Endometrial microvascular endothelial cells (primary cell): Measurements from ENCODE around the gene SPATA32. TPM values are rescaled to one million over a fixed set of nuclear protein-coding genes. Genes with fewer than 3 reads are reported as not detected.
"Not testable (repeated sequence)": the region's sequence is repeated elsewhere in the genome, so short reads cannot be mapped to it uniquely, and the experiment has no call there.

Experiments used
- in situ Hi-C: cut with HindIII; loops from 2 replicates; pipeline ENCODE4 v1.10.0; 2017; ENCODE audit warnings: low sequenced_read_pairs, low pct_unique_long_range_greater_than_20kb; ENCODE audit errors: inconsistent ontology term
- total RNA-seq: library from RNA; depleted of rRNA; stranded (reverse); fragments of >200 nt; gene quantifications from one replicate; pipeline ENCODE4 v1.2.3, GENCODE V29; 2015; ENCODE audit errors: inconsistent ontology term

The SPATA32 gene
- total RNA-seq, 1 donor from 2014 or later, result not detected

DNA sequence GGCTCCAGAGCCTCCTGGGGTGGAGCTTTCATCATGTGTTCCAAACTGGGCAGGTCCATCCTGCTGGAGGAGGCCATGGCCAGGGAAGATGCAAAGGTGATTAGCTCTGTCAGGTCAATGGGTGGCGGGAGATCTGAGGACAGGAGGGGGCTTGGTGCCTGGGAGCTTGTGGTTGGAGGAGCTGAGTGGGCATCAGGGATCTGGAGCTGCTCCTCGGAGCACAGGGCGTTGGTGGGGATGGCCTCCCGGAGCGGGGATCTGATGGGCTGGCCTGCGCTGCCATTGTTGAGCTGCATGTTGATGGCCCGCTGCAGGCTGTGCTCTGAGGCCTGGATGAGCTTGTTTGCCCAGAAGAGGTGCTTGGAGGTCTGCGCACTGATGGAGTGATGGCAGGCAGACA is 6.5 kb downstream of the SPATA32 start:
- in situ Hi-C loops, result no loop called here

DNA sequence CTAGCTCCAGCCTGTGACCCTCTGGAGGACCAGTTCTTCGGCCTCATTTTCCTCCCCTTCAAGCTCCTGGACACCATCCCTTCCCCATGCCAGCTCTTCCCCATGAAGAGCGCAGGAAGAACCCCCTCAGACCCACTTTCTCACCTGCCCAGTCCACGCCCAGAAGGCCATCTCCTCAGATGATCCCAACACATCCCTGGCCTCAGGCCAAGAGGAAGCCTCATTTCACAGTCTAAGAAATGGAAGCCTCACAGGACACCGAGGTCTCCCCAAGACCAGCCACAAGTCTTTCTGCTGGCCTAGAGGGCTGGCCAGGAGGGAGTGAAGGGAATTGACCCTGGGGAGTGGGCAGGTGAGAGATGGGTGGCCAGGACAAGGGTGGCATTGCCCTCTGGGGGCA is 8.0 kb downstream of the SPATA32 start:
- in situ Hi-C loops, result no loop called here

DNA sequence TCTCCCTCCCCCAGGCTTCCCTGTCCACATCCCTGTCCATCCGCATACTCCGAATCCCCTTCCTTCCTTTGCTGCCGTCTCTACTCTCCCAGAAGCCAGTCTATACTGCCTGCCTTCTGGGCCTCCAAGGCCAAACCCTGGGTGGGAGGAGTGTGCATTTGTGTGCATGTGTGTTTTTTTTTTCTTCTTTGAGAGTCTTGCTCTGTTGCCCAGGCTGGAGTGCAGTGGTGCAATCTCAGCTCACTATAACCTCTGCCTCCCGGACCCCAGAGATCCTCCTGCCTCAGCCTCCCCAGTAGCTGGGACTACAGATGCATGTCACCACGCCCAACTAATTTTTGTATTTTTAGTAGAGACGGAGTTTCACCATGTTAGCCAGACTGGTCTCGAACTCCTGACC is 8.7 kb downstream of the SPATA32 start:
- in situ Hi-C loops, result not testable (repeated sequence)

DNA sequence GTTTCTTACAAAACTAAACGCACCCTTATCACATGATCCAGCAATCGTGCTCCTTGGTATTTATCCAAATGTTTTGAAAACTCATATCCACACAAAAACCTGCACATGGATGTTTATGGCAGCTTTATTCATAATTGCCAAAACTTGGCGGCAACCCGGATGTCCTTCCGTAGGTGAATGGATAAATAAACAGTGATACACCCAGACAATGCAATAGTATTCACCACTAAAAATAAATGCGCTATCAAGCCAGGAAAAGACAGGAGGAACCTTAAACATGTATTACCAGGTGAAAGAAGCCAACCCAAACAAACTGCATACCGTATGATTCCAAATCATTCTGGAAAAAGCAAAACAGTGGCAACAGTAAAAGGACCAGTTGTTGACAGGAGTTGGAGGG is 10.0 kb downstream of the SPATA32 start:
- in situ Hi-C loops, result no loop called here

DNA sequence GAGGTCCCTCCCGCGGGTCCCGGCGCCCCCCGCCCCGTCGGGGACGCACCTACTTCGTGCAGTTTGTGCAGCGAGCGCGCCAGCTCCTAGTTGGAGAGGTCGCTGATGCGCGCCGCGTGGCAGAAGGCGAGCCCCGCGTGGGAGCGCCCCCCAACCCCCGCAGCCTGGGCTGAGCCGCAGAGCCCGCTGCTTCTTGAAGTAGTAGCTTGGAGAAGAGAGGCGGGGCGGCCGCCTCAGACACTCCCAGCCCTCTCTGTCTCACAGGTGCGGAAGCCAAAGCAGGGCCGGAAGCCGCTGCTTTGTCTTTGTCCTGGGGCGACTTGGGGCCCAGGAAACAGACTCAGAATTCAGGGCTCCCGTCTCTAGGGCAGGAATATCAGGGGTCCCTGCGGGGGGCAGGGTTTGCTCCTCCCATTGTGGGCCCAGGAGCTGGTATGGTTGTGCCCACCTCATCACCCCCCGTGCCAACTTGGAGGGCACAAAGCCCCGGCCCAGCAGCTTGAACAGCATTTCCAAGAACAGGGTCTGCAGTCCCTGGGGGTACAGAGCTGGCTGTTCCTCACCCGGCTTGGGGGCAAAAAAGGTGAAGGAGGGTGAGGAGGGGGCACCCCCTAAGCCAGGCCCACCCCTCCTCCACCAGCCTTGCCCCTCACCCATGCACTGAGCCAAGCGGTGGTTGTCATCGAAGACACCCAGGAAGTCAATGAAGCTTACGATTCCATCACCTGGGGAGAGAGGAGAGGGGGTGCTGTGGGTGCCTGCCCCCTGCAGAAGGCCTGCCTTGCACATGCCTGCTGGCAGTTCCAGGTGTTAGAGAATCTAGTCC is 13.5 kb downstream of the SPATA32 start:
- in situ Hi-C loops, result no loop called here

DNA sequence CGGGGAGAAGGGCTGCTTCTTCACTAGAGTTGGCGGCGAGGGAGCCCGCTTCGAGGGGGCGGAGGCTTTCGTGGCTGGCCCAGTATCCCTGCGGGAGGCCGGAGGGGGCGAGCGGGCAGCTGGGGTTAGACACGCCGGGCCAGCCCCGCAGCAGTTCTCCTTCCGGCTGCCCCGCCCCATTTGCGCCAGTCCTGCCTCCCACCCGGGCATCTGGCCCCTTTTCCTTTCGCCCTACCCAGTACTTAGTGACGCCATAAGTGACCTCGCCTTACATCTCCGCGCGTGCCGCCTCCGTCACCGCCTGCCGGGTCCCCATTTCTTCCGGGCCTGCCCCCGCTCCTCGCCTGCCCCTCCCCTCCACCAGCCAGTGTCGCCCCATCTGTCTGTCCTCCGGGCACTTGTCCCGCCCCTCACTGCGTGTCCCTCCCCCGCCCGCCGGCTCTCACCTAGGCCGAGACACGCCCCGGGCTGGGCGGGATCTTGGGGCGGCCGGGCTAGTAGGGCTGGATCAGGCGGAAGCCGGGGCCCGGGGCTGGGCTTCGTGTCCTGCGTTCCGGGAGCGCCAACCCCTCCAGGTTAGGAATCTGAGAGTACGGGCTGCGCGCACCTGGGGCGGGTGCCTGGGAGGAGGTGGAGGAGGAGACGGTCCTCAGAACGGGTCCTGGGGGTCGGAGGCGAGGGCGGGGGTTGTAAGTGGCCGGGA is 14.3 kb downstream of the SPATA32 start:
- in situ Hi-C loops, result no loop called here

DNA sequence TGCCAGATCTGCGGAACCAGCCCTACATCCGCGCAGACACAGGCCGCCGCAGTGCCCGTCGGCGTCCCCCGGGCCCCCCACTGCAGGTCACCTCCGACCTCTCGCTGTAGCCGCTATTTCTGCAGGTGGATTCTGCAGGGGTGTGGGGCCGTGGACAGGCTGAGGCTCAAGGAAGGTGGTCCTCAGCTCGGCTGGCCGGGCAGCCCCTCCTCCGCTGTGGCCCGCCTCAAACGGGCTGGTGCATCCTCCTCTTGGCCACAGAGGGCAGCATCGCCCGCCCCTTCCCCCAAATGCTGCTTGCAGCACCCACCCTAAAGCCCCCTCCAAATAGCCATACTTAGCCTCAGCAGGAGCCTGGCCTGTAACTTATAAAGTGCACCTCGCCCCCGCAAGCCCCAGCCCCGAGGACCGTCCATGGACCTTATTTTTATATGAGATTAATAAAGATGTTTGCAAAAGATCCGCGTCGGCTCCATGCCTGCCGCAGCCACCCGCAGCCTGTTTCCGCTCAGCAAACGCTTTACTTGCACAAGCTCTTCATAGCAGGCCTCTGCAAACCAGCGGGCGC is 14.9 kb downstream of the SPATA32 start:
- in situ Hi-C loops, result no loop called here

DNA sequence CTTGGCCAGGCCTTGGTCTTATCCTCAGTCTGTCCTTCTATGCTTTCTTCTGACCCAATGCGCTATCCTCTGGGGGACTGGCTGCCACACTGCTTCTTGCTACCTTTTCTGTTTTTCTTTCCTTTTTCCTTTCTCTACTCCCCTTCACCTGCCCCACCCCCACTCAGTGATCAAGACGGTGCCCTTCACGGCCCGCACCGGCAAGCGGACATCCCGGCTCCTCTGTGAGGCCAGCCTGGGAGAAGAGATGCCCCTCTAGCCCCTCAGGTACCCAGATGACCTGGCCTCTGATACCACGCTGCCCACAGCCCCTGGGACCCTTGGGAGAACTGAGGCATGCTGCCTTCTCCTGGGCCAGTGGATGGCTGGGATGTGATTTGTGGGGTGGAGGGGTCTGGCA is 15.6 kb downstream of the SPATA32 start:
- in situ Hi-C loops, result no loop called here

DNA sequence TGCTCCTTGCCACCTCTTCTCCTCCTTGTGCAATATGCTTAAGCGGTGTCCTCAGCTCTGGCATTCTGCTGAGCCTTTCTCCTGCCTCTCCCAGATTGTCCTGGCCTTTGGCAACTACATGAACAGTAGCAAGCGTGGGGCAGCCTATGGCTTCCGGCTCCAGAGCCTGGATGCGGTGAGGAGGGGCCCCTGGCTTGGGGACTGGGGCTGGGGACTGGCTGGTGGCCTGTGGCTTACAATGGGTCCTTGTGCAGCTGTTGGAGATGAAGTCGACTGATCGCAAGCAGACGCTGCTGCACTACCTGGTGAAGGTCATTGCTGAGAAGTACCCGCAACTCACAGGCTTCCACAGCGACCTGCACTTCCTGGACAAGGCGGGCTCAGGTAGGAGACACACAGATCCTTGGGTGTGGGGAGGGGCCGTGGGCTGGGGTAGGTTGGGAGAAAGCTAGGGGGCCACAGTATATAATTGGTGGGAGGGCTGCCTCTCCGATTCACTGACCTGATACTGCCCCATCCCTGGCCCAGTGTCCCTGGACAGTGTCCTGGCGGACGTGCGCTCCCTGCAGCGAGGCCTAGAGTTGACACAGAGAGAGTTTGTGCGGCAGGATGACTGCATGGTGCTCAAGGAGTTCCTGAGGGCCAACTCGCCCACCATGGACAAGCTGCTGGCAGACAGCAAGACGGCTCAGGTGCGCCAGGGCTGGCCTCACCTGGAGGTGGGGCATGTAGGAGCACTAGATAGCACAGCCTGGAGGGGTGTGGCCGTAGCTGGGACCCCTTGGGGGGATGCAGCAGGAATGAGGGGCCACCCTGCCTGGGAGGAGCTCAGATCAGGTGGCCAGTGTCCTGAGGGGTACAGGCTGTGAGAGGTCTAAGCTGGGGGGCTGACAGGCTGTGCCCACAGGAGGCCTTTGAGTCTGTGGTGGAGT is 16.9 kb downstream of the SPATA32 start:
- in situ Hi-C loops, result no loop called here

DNA sequence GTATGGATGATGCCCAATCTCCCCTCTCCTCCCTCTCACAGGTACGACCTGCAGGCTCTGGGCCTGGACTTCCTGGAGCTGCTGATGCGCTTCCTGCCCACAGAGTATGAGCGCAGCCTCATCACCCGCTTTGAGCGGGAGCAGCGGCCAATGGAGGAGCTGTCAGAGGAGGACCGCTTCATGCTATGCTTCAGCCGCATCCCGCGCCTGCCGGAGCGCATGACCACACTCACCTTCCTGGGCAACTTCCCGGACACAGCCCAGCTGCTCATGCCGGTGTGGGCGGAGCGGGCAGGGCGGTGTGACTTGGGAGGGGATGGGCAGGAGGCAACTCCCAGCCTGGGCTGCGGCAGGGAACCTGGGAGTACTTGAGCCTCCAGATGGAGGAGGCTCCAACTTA is 18.1 kb downstream of the SPATA32 start:
- in situ Hi-C loops, result no loop called here

DNA sequence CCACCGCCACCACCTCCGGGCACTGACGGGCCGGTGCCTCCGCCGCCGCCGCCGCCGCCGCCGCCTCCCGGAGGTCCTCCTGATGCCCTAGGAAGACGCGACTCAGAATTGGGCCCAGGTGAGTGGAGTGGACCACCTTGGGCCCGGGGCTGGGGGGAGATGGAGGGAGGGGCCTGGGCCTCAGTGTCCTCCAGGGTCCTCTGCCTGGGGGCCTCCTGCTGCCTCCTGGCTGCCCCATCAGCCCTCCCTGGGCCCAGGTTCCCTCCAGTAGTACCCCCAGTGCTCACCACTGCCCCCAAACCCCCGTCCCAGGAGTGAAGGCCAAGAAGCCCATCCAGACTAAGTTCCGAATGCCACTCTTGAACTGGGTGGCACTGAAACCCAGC is 19.9 kb downstream of the SPATA32 start:
- in situ Hi-C loops, result no loop called here

DNA sequence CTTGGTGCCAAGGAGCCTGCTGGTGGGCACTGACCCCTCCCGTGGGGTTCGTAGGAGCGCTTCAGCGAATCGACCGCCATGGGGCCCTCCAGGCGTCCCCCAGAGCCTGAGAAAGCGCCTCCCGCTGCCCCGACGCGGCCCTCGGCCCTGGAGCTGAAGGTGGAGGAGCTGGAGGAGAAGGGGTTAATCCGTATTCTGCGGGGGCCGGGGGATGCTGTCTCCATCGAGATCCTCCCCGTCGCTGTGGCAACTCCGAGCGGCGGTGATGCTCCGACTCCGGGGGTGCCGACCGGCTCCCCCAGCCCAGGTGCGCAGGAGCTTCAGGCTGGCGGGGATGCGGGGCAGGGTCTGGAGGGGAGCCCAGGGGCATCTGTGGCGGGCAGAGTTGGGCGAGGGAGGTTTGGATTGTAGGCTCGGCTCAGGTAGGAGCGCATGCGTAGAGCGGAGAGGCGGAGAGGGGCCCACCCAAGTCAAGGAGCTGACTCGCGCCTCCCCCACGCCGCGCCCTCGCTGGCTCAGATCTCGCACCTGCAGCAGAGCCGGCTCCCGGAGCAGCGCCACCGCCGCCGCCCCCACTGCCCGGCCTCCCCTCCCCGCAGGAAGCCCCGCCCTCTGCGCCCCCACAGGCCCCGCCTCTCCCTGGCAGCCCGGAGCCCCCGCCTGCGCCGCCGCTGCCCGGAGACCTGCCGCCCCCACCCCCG is 20.4 kb downstream of the SPATA32 start:
- in situ Hi-C loops, result no loop called here

DNA sequence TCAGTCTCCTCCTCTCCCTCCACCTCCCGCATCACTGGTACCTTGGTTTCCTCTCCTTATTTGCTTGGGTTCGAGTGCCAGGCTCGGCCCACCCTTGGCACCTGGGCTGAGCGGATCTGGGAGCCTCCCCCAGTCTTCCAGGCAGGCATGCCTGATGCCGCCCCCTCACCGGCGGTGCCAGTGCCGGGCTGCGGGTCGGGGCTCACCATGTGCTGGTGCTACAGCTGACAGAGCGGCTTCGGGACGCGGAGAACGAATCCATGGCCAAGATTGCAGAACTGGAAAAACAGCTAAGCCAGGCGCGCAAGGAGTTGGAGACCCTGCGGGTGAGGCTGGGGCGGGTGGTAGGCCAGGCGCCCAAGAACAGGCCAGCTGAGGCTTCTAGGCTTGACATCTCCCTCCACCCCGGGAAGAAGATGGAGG is 21.0 kb downstream of the SPATA32 start:
- in situ Hi-C loops, result no loop called here

DNA sequence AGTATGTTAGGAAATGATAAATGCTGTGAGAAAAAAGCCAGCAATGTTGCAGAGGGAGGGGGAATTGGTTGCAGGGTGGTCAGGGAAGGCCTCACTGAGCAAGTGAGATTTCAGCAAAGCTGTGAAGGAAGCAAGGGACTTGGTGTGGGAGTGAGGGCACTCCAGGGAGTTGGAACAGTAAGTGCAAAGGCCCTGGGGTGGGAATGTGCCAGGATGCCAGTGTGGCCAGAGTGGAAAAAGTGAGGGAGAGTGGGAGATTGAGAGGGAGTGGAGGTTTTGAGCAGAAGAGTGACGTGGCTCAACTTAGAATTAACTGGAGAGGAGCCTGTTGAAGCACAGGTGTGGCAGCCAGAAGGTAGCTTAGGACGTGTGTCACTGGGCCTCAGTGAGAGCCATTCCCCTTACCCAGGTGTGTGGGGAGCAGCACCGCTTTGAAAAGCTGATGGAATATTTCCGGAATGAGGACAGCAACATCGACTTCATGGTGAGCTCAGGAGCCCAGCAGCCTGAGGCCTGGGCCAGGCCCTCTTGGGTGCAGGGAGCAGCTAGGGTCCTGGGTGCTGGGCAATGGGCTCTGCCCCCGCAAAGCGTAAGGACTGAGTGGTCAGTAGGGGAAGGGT is 23.6 kb downstream of the SPATA32 start:
- in situ Hi-C loops, result no loop called here

DNA sequence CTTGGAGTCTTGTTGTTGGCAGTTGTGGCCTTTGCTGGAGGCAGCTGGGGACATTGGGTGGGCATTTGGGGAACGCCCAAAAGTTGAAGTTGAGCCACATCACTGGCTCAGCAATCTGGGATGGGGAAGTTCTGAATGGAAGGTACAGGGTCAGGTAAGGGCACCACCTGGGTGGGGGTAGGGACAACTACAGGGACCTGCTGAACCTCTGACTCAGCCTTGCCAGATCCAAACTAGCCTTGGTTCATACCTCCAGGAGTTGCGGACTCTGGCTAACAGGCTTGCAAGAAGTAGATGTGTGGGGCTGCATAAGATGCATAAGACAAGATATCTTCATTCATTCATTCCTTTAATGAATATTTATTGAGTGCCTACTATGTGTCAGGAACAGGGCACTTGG is 24.2 kb downstream of the SPATA32 start:
- in situ Hi-C loops, result no loop called here

DNA sequence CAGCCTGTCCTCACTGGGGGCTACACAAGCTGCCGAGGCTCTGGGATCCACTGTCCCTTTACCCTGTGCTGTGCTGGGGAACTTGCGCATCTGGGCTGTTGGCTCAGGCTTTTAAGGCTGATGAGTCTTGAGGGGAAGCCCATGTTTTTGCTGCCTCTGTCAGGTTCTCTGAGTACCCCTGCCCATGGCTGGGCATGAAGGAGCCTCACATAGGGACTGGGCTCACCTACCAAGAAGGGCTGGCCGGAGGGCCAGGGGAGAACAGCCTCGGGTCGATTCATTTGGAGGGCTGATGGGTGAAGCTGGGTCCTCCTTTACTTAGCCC is 25.6 kb downstream of the SPATA32 start:
- in situ Hi-C loops, result no loop called here

DNA sequence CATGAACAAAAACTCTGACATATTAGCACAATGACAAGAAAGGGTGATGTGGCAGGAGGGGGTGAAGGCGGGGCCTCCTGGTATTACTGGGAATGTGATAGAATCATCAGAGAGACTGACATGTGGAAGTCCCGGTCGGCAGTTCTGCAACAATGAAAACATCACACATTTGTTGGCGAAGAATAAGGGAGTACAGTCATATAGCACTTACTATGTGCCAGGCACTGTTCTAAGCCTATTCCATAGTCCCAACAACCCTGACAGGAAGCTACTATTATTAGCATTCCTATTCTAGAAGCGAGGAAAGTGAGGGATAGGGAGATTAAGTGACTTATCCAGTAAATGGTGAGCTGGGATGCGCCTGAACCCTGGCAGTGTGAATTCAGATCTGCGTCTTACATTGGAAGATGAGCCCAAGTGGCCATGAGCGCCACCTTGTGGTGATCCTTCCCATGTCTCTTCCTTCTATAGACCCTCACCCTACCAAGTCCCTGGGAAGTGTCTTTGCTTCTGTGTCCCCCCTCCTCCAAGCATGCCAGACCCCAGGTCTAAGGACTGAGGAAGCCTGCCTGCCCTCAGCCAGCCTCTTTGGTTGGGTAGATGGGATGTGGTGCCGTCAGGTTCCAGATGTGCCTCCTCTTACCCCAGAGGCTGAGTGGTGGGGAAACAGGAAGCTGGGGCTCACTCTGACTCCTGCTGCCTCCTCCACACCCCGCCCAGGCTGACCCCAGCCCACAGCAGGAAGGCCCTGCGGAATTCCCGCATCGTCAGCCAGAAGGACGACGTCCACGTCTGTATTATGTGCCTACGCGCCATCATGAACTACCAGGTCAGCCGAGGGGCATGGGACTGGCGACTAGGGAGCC is 26.2 kb downstream of the SPATA32 start:
- in situ Hi-C loops, result no loop called here
